A549 (cell line): ENCODE measurements around the gene ESR2. TPM values are rescaled to one million over a fixed set of nuclear protein-coding genes. Genes with fewer than 3 reads are reported as not detected.

Experiments used
- ATAC-seq, 2 experiments: fragments of 200-7000 bp in 1 of 2; fragments of >200 bp in 1 of 2; cut with Nextera tagmentation in 1 of 2; cut with Tn5 transposase in 1 of 2; 3 replicates each; pipeline versions ENCODE4 v1.8.0 to v1.9.1; 2018 to 2020; ENCODE audit warnings: mild to moderate bottlenecking in 1 of 2, moderate library complexity in 1 of 2
- CTCF ChIA-PET: fragments of 300-600 bp; sonication (Branson Sonifier 250); formaldehyde crosslinking; extraction: SDS; loops from one replicate; lab custom pipeline; 2021; ENCODE audit warnings: antibody characterized with exemption, inconsistent platforms; lab: Yijun Ruan, JAX
- POLR2A ChIA-PET: fragments of 350-600 bp; formaldehyde crosslinking; extraction: SDS; loops from one replicate; lab custom pipeline; 2021; ENCODE audit warnings: antibody characterized with exemption, inconsistent platforms; lab: Yijun Ruan, JAX
- DNase-seq, 2 experiments: peaks; one replicate each; pipeline versions ENCODE4 v3.0.0 to v3.0.0-alpha.2; 2011 to 2016; ENCODE audit warnings: low read depth in 1 of 2, low spot score in 1 of 2
- FAIRE-seq: peaks from 2 replicates; lab custom pipeline; 2011; peaks lifted over from hg19 to GRCh38; lab: Jason Lieb, UNC
- H3K27ac ChIP-seq, 2 experiments: fragments of >200 bp; sonication (Bioruptor Twin); formaldehyde crosslinking; 3 replicates each; pipeline ENCODE4 v1.5.1; 2016 to 2017
- H3K4me1 ChIP-seq: fragments of >200 bp; sonication (Bioruptor Twin); formaldehyde crosslinking; 3 replicates; pipeline ENCODE4 v1.6.1; 2016
- H3K4me2 ChIP-seq: fragments of >200 bp; sonication (Bioruptor Twin); formaldehyde crosslinking; 3 replicates; pipeline ENCODE4 v1.6.1; 2016
- H3K4me3 ChIP-seq: fragments of >200 bp; sonication (Bioruptor Twin); formaldehyde crosslinking; 3 replicates; pipeline ENCODE4 v1.5.1; 2016
- H3K9me3 ChIP-seq: fragments of >200 bp; sonication (Bioruptor Twin); formaldehyde crosslinking; 3 replicates; pipeline ENCODE4 v1.6.1; 2016
- BCL3 ChIP-seq: fragments of >200 bp; sonication (Bioruptor Twin); formaldehyde crosslinking; IDR thresholded peaks from 3 replicates; pipeline ENCODE4 v1.6.1; 2016
- CBX2 ChIP-seq: fragments of 200-600 bp; sonication (generic); IDR thresholded peaks from 2 replicates; pipeline ENCODE4 v1.6.1; 2016; ENCODE audit warnings: low read depth, mild to moderate bottlenecking, borderline replicate concordance
- CTCF ChIP-seq: fragments of >200 bp; sonication (Bioruptor Twin); formaldehyde crosslinking; IDR thresholded peaks from 3 replicates; pipeline ENCODE4 v1.5.1; 2016
- EHF ChIP-seq: fragments of 250-450 bp; sonication (Bioruptor Pico); IDR thresholded peaks from 2 replicates; pipeline ENCODE4 v1.5.0; 2020; ENCODE audit warnings: mild to moderate bottlenecking
- EHMT2 ChIP-seq: fragments of 200-600 bp; sonication (generic); IDR thresholded peaks from 2 replicates; pipeline ENCODE4 v1.6.1; 2016; ENCODE audit warnings: antibody characterized with exemption, low read depth, mild to moderate bottlenecking, moderate library complexity
- EP300 ChIP-seq, 2 experiments: fragments of >200 bp; sonication (Bioruptor Twin); formaldehyde crosslinking; IDR thresholded peaks; 2 replicates in 1 of 2; 3 replicates in 1 of 2; pipeline ENCODE4 v1.6.1; 2016 to 2017
- FOSL2 ChIP-seq, 2 experiments: fragments of 450-650 bp in 1 of 2; fragments of >200 bp in 1 of 2; sonication (Bioruptor Twin) in 1 of 2; formaldehyde crosslinking; IDR thresholded peaks; 2 replicates each; pipeline versions ENCODE4 v1.5.0 to v1.6.1; 2016 to 2020; ENCODE audit warnings: mild to moderate bottlenecking in 1 of 2, moderate library complexity in 1 of 2
- HDAC2 ChIP-seq: fragments of 200-600 bp; sonication (generic); IDR thresholded peaks from 2 replicates; pipeline ENCODE4 v1.6.1; 2016
- HOXA7 ChIP-seq: fragments of 250-450 bp; sonication (Bioruptor Pico); IDR thresholded peaks from 2 replicates; pipeline ENCODE4 v1.5.0; 2020; ENCODE audit warnings: mild to moderate bottlenecking, moderate library complexity
- MYC ChIP-seq: IDR thresholded peaks from 2 replicates; pipeline ENCODE4 v1.6.1; 2012; ENCODE audit warnings: mild to moderate bottlenecking, inconsistent platforms, low read length, improper control_type of control experiment, borderline replicate concordance
- PHF8 ChIP-seq: fragments of 200-600 bp; sonication (generic); IDR thresholded peaks from 2 replicates; pipeline ENCODE4 v1.6.1; 2016; ENCODE audit warnings: low read depth, mild to moderate bottlenecking, antibody characterized with exemption, moderate library complexity, borderline replicate concordance
- RAD21 ChIP-seq, 2 experiments: fragments of >200 bp in 1 of 2; sonication (Bioruptor Twin) in 1 of 2; formaldehyde crosslinking in 1 of 2; IDR thresholded peaks in 1 of 2; conservative IDR thresholded peaks in 1 of 2; 2 replicates in 1 of 2; 3 replicates in 1 of 2; pipeline ENCODE4 v1.6.1; 2012 to 2018; ENCODE audit warnings: inconsistent platforms in 1 of 2
- RFX5 ChIP-seq: fragments of 450-650 bp; IDR thresholded peaks from 2 replicates; pipeline ENCODE4 v1.7.1; 2014; ENCODE audit warnings: antibody characterized with exemption, mild to moderate bottlenecking, moderate library complexity
- TFCP2L1 ChIP-seq: fragments of 250-450 bp; sonication (Bioruptor Pico); IDR thresholded peaks from 2 replicates; pipeline ENCODE4 v1.5.0; 2021; ENCODE audit warnings: mild to moderate bottlenecking
- ZSCAN20 ChIP-seq: fragments of 250-450 bp; sonication (Bioruptor Pico); IDR thresholded peaks from 2 replicates; pipeline ENCODE4 v1.8.0; 2022; ENCODE audit warnings: mild to moderate bottlenecking, moderate library complexity
- WGBS: methylation state at CpG from one replicate; pipeline ENCODE4 v1.1.6; 2017; ENCODE audit errors: missing lambda C conversion rate; 5-methylcytosine and 5-hydroxymethylcytosine counted together
- polyA plus RNA-seq, 4 experiments: library from polyadenylated mRNA; depleted of rRNA in 3 of 4; stranded (reverse); fragments of >200 nt; fragmentation: RNase III in 1 of 4; extraction: RNeasy Plus Mini Kit Qiagen cat#74134 plus additional on column Dnase treatment in 1 of 4; gene quantifications; 2 replicates in 3 of 4; 3 replicates in 1 of 4; pipeline ENCODE4 v1.2.3, GENCODE V29; 2011 to 2017
- TF ChIP-seq, protein P1 (sequence below): fragments of 250-450 bp; sonication (Bioruptor Pico); IDR thresholded peaks from 2 replicates; pipeline ENCODE4 v1.5.0; 2021; ENCODE audit warnings: mild to moderate bottlenecking, moderate library complexity, borderline replicate concordance
- TF ChIP-seq, protein P2 (sequence below): IDR thresholded peaks from 2 replicates; pipeline ENCODE4 v1.6.1; 2012
- TF ChIP-seq, protein P3 (sequence below): IDR thresholded peaks from 2 replicates; pipeline ENCODE4 v1.6.1; 2012
- TF ChIP-seq, protein P4 (sequence below): fragments of 150-350 bp; IDR thresholded peaks from 2 replicates; pipeline ENCODE4 v1.6.1; 2014; ENCODE audit warnings: low read depth, mild to moderate bottlenecking, low read length

The ESR2 gene
- polyA plus RNA-seq, 2 of the 4 experiments (the other 2 are of a cell fraction) = 0.05 to 0.06 TPM

DNA sequence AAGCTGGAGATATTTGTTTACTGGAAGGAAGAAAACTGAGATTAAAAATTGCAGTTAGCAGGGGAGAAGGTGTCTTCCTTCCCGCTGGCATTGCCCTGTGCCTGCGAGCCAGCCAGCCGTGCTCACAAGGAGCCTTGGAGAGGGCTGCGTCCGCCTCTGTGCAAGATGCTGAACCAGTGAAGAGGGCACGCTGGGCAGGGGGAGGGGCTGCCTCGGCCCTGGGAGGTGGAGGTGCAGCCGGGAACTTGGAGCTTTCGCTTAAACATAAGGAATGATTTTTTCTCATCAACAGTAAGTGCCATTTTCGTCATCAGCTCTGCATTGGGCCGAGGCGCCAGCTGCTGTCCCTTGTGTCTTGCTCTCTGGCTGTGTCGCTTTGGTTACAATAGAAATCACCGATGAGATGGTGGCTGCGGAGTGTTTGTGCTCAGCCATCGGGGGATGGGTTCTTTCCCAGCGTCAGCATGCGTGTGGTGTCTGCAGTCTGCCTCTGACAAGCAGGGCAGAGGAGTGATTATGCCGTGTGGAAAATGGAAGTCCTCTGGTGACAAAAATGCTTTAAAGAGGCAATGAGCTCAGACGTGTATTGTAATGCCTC lies 97.3 kb downstream of the ESR2 start:
- ChIA-PET CTCF (interaction anchor here (1.0 kb wide), 1 partner anchor 74 kb away, joined by 3 read pairs; no protein-coding TSS in a partner anchor), POLR2A (no interaction called here)
- Histone ChIP-seq H3K4me1 (peaks cover 20% of the 10 kb centered on the region), H3K4me3 (no peak overlapping the region), H3K9me3 (no peaks in the 10 kb centered on the region), H3K27ac (no peak overlapping the region), H3K4me2 (no peak overlapping the region)
- FAIRE-seq = no peak
- WGBS = 84% methylated on average over 20 of the region's 20 CpGs
- no peak for DNase-seq
- TF ChIP-seq, protein P1, sequence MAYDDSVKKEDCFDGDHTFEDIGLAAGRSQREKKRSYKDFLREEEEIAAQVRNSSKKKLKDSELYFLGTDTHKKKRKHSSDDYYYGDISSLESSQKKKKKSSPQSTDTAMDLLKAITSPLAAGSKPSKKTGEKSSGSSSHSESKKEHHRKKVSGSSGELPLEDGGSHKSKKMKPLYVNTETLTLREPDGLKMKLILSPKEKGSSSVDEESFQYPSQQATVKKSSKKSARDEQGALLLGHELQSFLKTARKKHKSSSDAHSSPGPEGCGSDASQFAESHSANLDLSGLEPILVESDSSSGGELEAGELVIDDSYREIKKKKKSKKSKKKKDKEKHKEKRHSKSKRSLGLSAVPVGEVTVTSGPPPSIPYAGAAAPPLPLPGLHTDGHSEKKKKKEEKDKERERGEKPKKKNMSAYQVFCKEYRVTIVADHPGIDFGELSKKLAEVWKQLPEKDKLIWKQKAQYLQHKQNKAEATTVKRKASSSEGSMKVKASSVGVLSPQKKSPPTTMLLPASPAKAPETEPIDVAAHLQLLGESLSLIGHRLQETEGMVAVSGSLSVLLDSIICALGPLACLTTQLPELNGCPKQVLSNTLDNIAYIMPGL (CRISPR knock-in tag) = no peak
- TF ChIP-seq EP300 (IDR thresholded peaks at IDR 0.05) (no peak), EHMT2 (no peak), CTCF (no peak), PHF8 (no peak), BCL3 (no peak)
- no peak for ATAC-seq

- ChIA-PET CTCF (interaction anchor here (1.0 to 1.3 kb wide), 3 partner anchors 10 to 108 kb away, joined by 3 to 4 read pairs (median 3); no protein-coding TSS in a partner anchor), POLR2A (no interaction called here)
- no peak overlapping the region for H3K4me2 ChIP-seq
- H3K4me1 ChIP-seq = peaks cover 24% of the 10 kb centered on the region
- no peak for FAIRE-seq
- no peak overlapping the region for H3K4me3 ChIP-seq
- 82% methylated on average over 5 of the region's 5 CpGs for WGBS
- no peak for ATAC-seq
- no peak overlapping the region for H3K27ac ChIP-seq
- TF ChIP-seq CBX2 = no peak
- TF ChIP-seq, protein P2, sequence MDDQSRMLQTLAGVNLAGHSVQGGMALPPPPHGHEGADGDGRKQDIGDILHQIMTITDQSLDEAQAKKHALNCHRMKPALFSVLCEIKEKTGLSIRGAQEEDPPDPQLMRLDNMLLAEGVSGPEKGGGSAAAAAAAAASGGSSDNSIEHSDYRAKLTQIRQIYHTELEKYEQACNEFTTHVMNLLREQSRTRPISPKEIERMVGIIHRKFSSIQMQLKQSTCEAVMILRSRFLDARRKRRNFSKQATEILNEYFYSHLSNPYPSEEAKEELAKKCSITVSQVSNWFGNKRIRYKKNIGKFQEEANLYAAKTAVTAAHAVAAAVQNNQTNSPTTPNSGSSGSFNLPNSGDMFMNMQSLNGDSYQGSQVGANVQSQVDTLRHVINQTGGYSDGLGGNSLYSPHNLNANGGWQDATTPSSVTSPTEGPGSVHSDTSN = no peak
- TF ChIP-seq RFX5 = no peak
- TF ChIP-seq, protein P3, sequence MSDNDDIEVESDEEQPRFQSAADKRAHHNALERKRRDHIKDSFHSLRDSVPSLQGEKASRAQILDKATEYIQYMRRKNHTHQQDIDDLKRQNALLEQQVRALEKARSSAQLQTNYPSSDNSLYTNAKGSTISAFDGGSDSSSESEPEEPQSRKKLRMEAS = no peak
- TF ChIP-seq HDAC2 = no peak
- no peak for TF ChIP-seq RAD21 (conservative IDR thresholded peaks at IDR 0.05 in 1 of 2, IDR thresholded peaks at IDR 0.05 in 1 of 2)
- no peak for TF ChIP-seq TFCP2L1 (CRISPR knock-in tag)
- no peak for TF ChIP-seq MYC
- no peak for TF ChIP-seq HOXA7 (CRISPR knock-in tag)
- TF ChIP-seq ZSCAN20 = no peak
- no peak for TF ChIP-seq PHF8
- no peak for TF ChIP-seq FOSL2 (IDR thresholded peaks at IDR 0.05)
- no peak for TF ChIP-seq FOSL2 (CRISPR knock-in tag; IDR thresholded peaks at IDR 0.05)
- TF ChIP-seq, protein P4, sequence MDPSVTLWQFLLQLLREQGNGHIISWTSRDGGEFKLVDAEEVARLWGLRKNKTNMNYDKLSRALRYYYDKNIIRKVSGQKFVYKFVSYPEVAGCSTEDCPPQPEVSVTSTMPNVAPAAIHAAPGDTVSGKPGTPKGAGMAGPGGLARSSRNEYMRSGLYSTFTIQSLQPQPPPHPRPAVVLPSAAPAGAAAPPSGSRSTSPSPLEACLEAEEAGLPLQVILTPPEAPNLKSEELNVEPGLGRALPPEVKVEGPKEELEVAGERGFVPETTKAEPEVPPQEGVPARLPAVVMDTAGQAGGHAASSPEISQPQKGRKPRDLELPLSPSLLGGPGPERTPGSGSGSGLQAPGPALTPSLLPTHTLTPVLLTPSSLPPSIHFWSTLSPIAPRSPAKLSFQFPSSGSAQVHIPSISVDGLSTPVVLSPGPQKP = no peak
- no peak for TF ChIP-seq EHF
- H3K9me3 ChIP-seq = no peaks in the 10 kb centered on the region
- no peak for DNase-seq
Measured at GRCh38 chr14:64196056-64196455, 98.1 kb downstream of the ESR2 start.
